Caco-2 (cell line): ENCODE measurements around the gene TTLL9. TPM values are rescaled to one million over a fixed set of nuclear protein-coding genes. Genes with fewer than 3 reads are reported as not detected.

Experiments
- BruUV-seq: library from RNA; stranded (reverse); fragments of 400-500 nt; replicated peaks from 2 replicates; lab custom pipeline; 2021; lab: Mats Ljungman, UMichigan
- CTCF ChIA-PET: fragments of 300-600 bp; sonication (Branson Sonifier 250); formaldehyde crosslinking; loops from one replicate; lab custom pipeline; 2022; ENCODE audit warnings: antibody characterized with exemption; lab: Charles Lee
- POLR2A ChIA-PET: fragments of 300-600 bp; sonication (Branson Sonifier 250); formaldehyde crosslinking; loops from one replicate; lab custom pipeline; 2022; ENCODE audit warnings: antibody characterized with exemption; lab: Charles Lee
- DNase-seq, 2 experiments: peaks; one replicate each; pipeline versions ENCODE4 v3.0.0 to v3.0.0-alpha.2; 2020 to 2022
- H3K27me3 ChIP-seq: replicated peaks from 2 replicates; pipeline ENCODE4 v1.6.0; 2011; ENCODE audit warnings: low read length; ENCODE audit not compliant: control insufficient read depth, insufficient read depth
- H3K36me3 ChIP-seq: 2 replicates; pipeline ENCODE4 v1.5.1; 2011; ENCODE audit warnings: low read length; ENCODE audit not compliant: control insufficient read depth, insufficient read depth
- H3K4me1 ChIP-seq: fragments of 250-450 bp; sonication (Bioruptor Pico); 2 replicates; pipeline ENCODE4 v1.5.1; 2020; ENCODE audit warnings: mild to moderate bottlenecking
- H3K4me3 ChIP-seq: 2 replicates; pipeline ENCODE4 v1.5.1; 2011; ENCODE audit warnings: low read depth, mild to moderate bottlenecking, control low read depth, low read length
- H3K9me3 ChIP-seq: fragments of 250-450 bp; sonication (Bioruptor Pico); 2 replicates; pipeline ENCODE4 v1.5.1; 2020; ENCODE audit warnings: mild to moderate bottlenecking, moderate library complexity
- H3K27ac Mint-ChIP-seq: one replicate; pipeline ENCODE4 v1.8.0; 2022; ENCODE audit warnings: mixed read lengths; ENCODE audit not compliant: unreplicated experiment
- H3K27me3 Mint-ChIP-seq: one replicate; pipeline ENCODE4 v1.8.0; 2022; ENCODE audit warnings: mixed read lengths; ENCODE audit not compliant: insufficient read depth, unreplicated experiment
- H3K36me3 Mint-ChIP-seq: one replicate; pipeline ENCODE4 v1.8.0; 2022; ENCODE audit warnings: mild to moderate bottlenecking, mixed read lengths; ENCODE audit not compliant: insufficient read depth, unreplicated experiment
- H3K4me1 Mint-ChIP-seq: one replicate; pipeline ENCODE4 v1.8.0; 2022; ENCODE audit warnings: low read depth, mixed read lengths; ENCODE audit not compliant: unreplicated experiment
- H3K4me3 Mint-ChIP-seq: one replicate; pipeline ENCODE4 v1.8.0; 2022; ENCODE audit warnings: mild to moderate bottlenecking, moderate library complexity, mixed read lengths; ENCODE audit not compliant: unreplicated experiment
- H3K9me3 Mint-ChIP-seq: one replicate; pipeline ENCODE4 v1.8.0; 2022; ENCODE audit warnings: mixed read lengths; ENCODE audit not compliant: unreplicated experiment
- CTCF ChIP-seq, 2 experiments: fragments of 200-600 bp in 1 of 2; IDR thresholded peaks; 1 replicate in 1 of 2; 2 replicates in 1 of 2; pipeline versions ENCODE4 v1.5.1 to v1.8.0; 2011 to 2022; ENCODE audit warnings: antibody characterized with exemption in 1 of 2, control low read depth in 1 of 2, inconsistent platforms in 1 of 2, low read depth in 1 of 2, low read length in 1 of 2, mild to moderate bottlenecking in 1 of 2, moderate library complexity in 1 of 2; ENCODE audit not compliant: insufficient read depth in 1 of 2, severe bottlenecking in 1 of 2, unreplicated experiment in 1 of 2
- intact Hi-C: fragments of 100-400 bp; cut with micrococcal nuclease; formaldehyde crosslinking; loops from one replicate; pipeline ENCODE4 v1.10.0; 2022; ENCODE audit not compliant: unreplicated experiment
- total RNA-seq: library from RNA; stranded (reverse); gene quantifications from 2 replicates; pipeline ENCODE4 v1.2.3, GENCODE V29; 2022

Gene TTLL9
- total RNA-seq, 1 experiment from 2014 or later: not detected

GRCh38 chr20:31849306-31849930 lies 21.0 kb upstream of the TTLL9 start:
- POLR2A ChIA-PET: interaction anchor here (0.7 kb wide), 1 partner anchor 102 kb away, joined by 3 read pairs; no protein-coding TSS in a partner anchor
- Histone ChIP-seq H3K4me1 (peaks cover 7% of the 10 kb centered on the region; the same call in 1 of the 2 replicates), H3K4me3 (no peak overlapping the region), H3K36me3 (no peaks in the 10 kb centered on the region), H3K27me3 (peaks cover 11% of the 10 kb centered on the region), H3K9me3 (no peaks in the 10 kb centered on the region)
- BruUV-seq: no TSS peak
- DNase-seq: peak in 1 of 2 experiments; percentile 42
- Mint-ChIP-seq H3K36me3 (no peaks in the 10 kb centered on the region), H3K27me3 (peaks cover 18% of the 10 kb centered on the region), H3K4me1 (no peaks in the 10 kb centered on the region), H3K9me3 (no peaks in the 10 kb centered on the region), H3K4me3 (no peak overlapping the region), H3K27ac (no peak overlapping the region)
- intact Hi-C loops: no loop called here
- TF ChIP-seq CTCF (IDR thresholded peaks at IDR 0.05; ENCODE audit: insufficient read depth in 1 of 2, low read depth in 1 of 2, low read length in 1 of 2, severe bottlenecking in 1 of 2, unreplicated experiment in 1 of 2): no peak
- CTCF ChIA-PET: interaction anchor here (0.6 to 4.2 kb wide), 7 partner anchors 11 to 260 kb away, joined by 3 to 41 read pairs (median 5); partner anchors contain the start of gene PDRG1

GRCh38 chr20:31851240-31851955 lies 19.0 kb upstream of the TTLL9 start:
- ChIA-PET POLR2A (no interaction called here), CTCF (interaction anchor here (0.6 to 4.2 kb wide), 13 partner anchors 9 to 788 kb away, joined by 3 to 41 read pairs (median 5); partner anchors contain the start of gene PDRG1)
- peaks cover 18% of the 10 kb centered on the region for H3K27me3 Mint-ChIP-seq
- Histone ChIP-seq H3K36me3 (no peaks in the 10 kb centered on the region), H3K9me3 (no peaks in the 10 kb centered on the region), H3K4me3 (no peak overlapping the region), H3K4me1 (peaks cover 7% of the 10 kb centered on the region; the same call in 1 of the 2 replicates), H3K27me3 (peaks cover 11% of the 10 kb centered on the region)
- H3K36me3 Mint-ChIP-seq: no peaks in the 10 kb centered on the region
- intact Hi-C loops: loop anchor here (5.0 kb wide), 1 partner anchor 166 kb away; no protein-coding TSS in a partner anchor
- no peaks in the 10 kb centered on the region for H3K4me1 Mint-ChIP-seq
- H3K4me3 Mint-ChIP-seq: no peak overlapping the region
- no peak overlapping the region for H3K27ac Mint-ChIP-seq
- no peak for TF ChIP-seq CTCF (IDR thresholded peaks at IDR 0.05; ENCODE audit: insufficient read depth in 1 of 2, low read depth in 1 of 2, low read length in 1 of 2, severe bottlenecking in 1 of 2, unreplicated experiment in 1 of 2)
- no TSS peak for BruUV-seq
- H3K9me3 Mint-ChIP-seq: no peaks in the 10 kb centered on the region
- DNase-seq: no peak

GRCh38 chr20:31853481-31853880 lies 17.0 kb upstream of the TTLL9 start:
- peak in 1 of 2 experiments; percentile 33 for DNase-seq
- BruUV-seq: no TSS peak
- intact Hi-C loops: loop anchor here (5.0 kb wide), 1 partner anchor 164 kb away; no protein-coding TSS in a partner anchor
- ChIA-PET POLR2A (interaction anchor here (0.6 kb wide), 2 partner anchors 177 to 529 kb away, joined by 3 to 11 read pairs; no protein-coding TSS in a partner anchor), CTCF (interaction anchor here (0.5 to 4.2 kb wide), 35 partner anchors 8 to 1809 kb away, joined by 3 to 110 read pairs (median 4); partner anchors contain the start of genes DUSP15, PDRG1, TTLL9 and XKR7)
- no peak overlapping the region for H3K4me3 Mint-ChIP-seq
- no peaks in the 10 kb centered on the region for H3K36me3 ChIP-seq
- H3K27ac Mint-ChIP-seq: no peak overlapping the region
- TF ChIP-seq CTCF (IDR thresholded peaks at IDR 0.05; ENCODE audit: insufficient read depth in 1 of 2, low read depth in 1 of 2, low read length in 1 of 2, severe bottlenecking in 1 of 2, unreplicated experiment in 1 of 2): no peak
- no peak overlapping the region for H3K4me3 ChIP-seq
- no peaks in the 10 kb centered on the region for H3K9me3 ChIP-seq
- no peaks in the 10 kb centered on the region for H3K36me3 Mint-ChIP-seq
- H3K4me1 ChIP-seq: peaks cover 7% of the 10 kb centered on the region
- peaks cover 22% of the 10 kb centered on the region for H3K27me3 Mint-ChIP-seq
- no peaks in the 10 kb centered on the region for H3K4me1 Mint-ChIP-seq
- H3K27me3 ChIP-seq: peaks cover 9% of the 10 kb centered on the region
- no peaks in the 10 kb centered on the region for H3K9me3 Mint-ChIP-seq
